GM20431 (cell line): Measurements from ENCODE around the gene LDAF1.

Experiments used
- in situ Hi-C: fragments of 300-500 bp; cut with MseI, MboI; formaldehyde crosslinking; loops from one replicate; pipeline ENCODE4 v1.15.0; 2020; ENCODE audit warnings: low sequenced_read_pairs; ENCODE audit not compliant: unreplicated experiment

LDAF1 gene

GRCh38 chr16:21226749-21227148 lies 68.3 kb downstream of the LDAF1 start:
- in situ Hi-C loops: no loop called here

DNA sequence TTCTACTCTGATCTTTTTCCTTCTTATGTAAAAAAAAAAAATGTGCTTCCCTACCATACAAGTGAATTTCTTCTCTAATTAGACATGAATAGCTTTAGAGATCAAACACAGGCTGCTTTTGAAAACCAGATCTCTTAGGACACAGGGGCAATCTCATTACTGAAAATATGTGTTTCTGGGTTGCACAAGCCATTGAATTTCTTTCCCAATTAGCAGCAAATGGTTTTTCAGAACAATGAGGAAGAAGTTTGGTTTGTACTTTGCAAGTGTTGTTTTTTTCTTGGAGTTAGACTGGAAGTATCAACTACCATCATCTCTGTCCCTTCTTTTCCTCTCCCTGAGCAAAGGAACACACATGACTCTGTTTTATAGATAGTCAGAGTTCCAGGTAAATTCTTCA lies 69.4 kb downstream of the LDAF1 start:
- in situ Hi-C loops: no loop called here

- in situ Hi-C loops: no loop called here
Measured at GRCh38 chr16:21228361-21228872, 69.9 kb downstream of the LDAF1 start.
